Spleen (tissue), 7 donors: Measurements from ENCODE around the gene MAJIN.

Experiments used
- CTCF ChIP-seq, 11 experiments: fragments of 200-600 bp in 7 of 11; fragments of 450-650 bp in 4 of 11; sonication (generic) in 4 of 11; IDR thresholded peaks in 8 of 11; conservative IDR thresholded peaks in 3 of 11; 1 replicate in 7 of 11; 2 replicates in 4 of 11; pipeline versions ENCODE4 v1.4.0 to v1.8.0; 2016 to 2021; ENCODE audit warnings: antibody characterized with exemption in 11 of 11, inconsistent platforms in 4 of 11, mild to moderate bottlenecking in 1 of 11
- POLR2A ChIP-seq, 3 donors: fragments of 450-650 bp; IDR thresholded peaks; one replicate each; pipeline ENCODE4 v1.5.1; 2017; ENCODE audit warnings: antibody characterized with exemption in 3 of 3, mild to moderate bottlenecking in 1 of 3
- POLR2AphosphoS5 ChIP-seq, 3 donors: sonication (generic); formaldehyde crosslinking; IDR thresholded peaks; one replicate each; pipeline ENCODE4 v1.5.1; 2017; ENCODE audit warnings: antibody characterized with exemption in 3 of 3
- donor health status: DM: no; HTN: no; CAD: no; lungs with moderate emphysema.
- donor health status: DM: no; HTN: no; CAD: no.
- donor health status: DM: no; HTN: no; CAD: no.

- no peak for TF ChIP-seq CTCF (IDR thresholded peaks at IDR 0.05 in 8 of 11, conservative IDR thresholded peaks at IDR 0.05 in 3 of 11)
- TF ChIP-seq POLR2AphosphoS5 (IDR thresholded peaks at IDR 0.05): peak in 1 of 3 donors; percentile 19
- TF ChIP-seq POLR2A (IDR thresholded peaks at IDR 0.05): no peak
These were observed 46.1 kb downstream of the MAJIN start for GRCh38 chr11:64925536-64926436.
